A549 (cell line): ENCODE results near the gene RAB11FIP5. TPM values are rescaled to one million over a fixed set of nuclear protein-coding genes. Genes with fewer than 3 reads are reported as not detected.
A peak's percentile ranks its signal among the peaks of the same experiment; 100 is the strongest.

ENCODE experiments used
- ATAC-seq, 2 experiments: fragments of 200-7000 bp in 1 of 2; fragments of >200 bp in 1 of 2; cut with Nextera tagmentation in 1 of 2; cut with Tn5 transposase in 1 of 2; 3 replicates each; pipeline versions ENCODE4 v1.8.0 to v1.9.1; 2018 to 2020; ENCODE audit warnings: mild to moderate bottlenecking in 1 of 2, moderate library complexity in 1 of 2
- CTCF ChIA-PET: fragments of 300-600 bp; sonication (Branson Sonifier 250); formaldehyde crosslinking; extraction: SDS; loops from one replicate; lab custom pipeline; 2021; ENCODE audit warnings: antibody characterized with exemption, inconsistent platforms; lab: Yijun Ruan, JAX
- POLR2A ChIA-PET: fragments of 350-600 bp; formaldehyde crosslinking; extraction: SDS; loops from one replicate; lab custom pipeline; 2021; ENCODE audit warnings: antibody characterized with exemption, inconsistent platforms; lab: Yijun Ruan, JAX
- DNase-seq, 2 experiments: peaks; one replicate each; pipeline versions ENCODE4 v3.0.0 to v3.0.0-alpha.2; 2011 to 2016; ENCODE audit warnings: low read depth in 1 of 2, low spot score in 1 of 2
- FAIRE-seq: peaks from 2 replicates; lab custom pipeline; 2011; peaks lifted over from hg19 to GRCh38; lab: Jason Lieb, UNC
- H3K27ac ChIP-seq, 2 experiments: fragments of >200 bp; sonication (Bioruptor Twin); formaldehyde crosslinking; 3 replicates each; pipeline ENCODE4 v1.5.1; 2016 to 2017
- H3K4me1 ChIP-seq: fragments of >200 bp; sonication (Bioruptor Twin); formaldehyde crosslinking; 3 replicates; pipeline ENCODE4 v1.6.1; 2016
- H3K4me2 ChIP-seq: fragments of >200 bp; sonication (Bioruptor Twin); formaldehyde crosslinking; 3 replicates; pipeline ENCODE4 v1.6.1; 2016
- H3K4me3 ChIP-seq: fragments of >200 bp; sonication (Bioruptor Twin); formaldehyde crosslinking; 3 replicates; pipeline ENCODE4 v1.5.1; 2016
- H3K9me3 ChIP-seq: fragments of >200 bp; sonication (Bioruptor Twin); formaldehyde crosslinking; 3 replicates; pipeline ENCODE4 v1.6.1; 2016
- CBX8 ChIP-seq: fragments of 200-600 bp; sonication (generic); IDR thresholded peaks from 2 replicates; pipeline ENCODE4 v1.6.1; 2016
- CHD2 ChIP-seq: fragments of 150-350 bp; IDR thresholded peaks from 2 replicates; pipeline ENCODE4 v1.6.1; 2014; ENCODE audit warnings: low read length; ENCODE audit not compliant: partially characterized antibody
- CHD4 ChIP-seq: fragments of 200-600 bp; sonication (generic); IDR thresholded peaks from 2 replicates; pipeline ENCODE4 v1.6.1; 2016; ENCODE audit warnings: antibody characterized with exemption, mild to moderate bottlenecking, borderline replicate concordance
- ESRRA ChIP-seq: fragments of 150-350 bp; IDR thresholded peaks from 2 replicates; pipeline ENCODE4 v1.6.1; 2014; ENCODE audit warnings: mild to moderate bottlenecking, low read length, borderline replicate concordance
- KDM1A ChIP-seq: fragments of 200-600 bp; sonication (generic); IDR thresholded peaks from 2 replicates; pipeline ENCODE4 v1.6.1; 2016; ENCODE audit warnings: low read depth, mild to moderate bottlenecking
- KDM5A ChIP-seq: fragments of 200-600 bp; sonication (generic); IDR thresholded peaks from 2 replicates; pipeline ENCODE4 v1.6.1; 2016; ENCODE audit warnings: antibody characterized with exemption, mild to moderate bottlenecking
- MAFK ChIP-seq: fragments of 450-650 bp; IDR thresholded peaks from 2 replicates; pipeline ENCODE4 v1.6.1; 2014; ENCODE audit not compliant: partially characterized antibody
- MAZ ChIP-seq: fragments of 150-350 bp; IDR thresholded peaks from 2 replicates; pipeline ENCODE4 v1.6.1; 2014; ENCODE audit warnings: antibody characterized with exemption, low read depth, low read length, borderline replicate concordance
- POLR2AphosphoS2 ChIP-seq: conservative IDR thresholded peaks from 2 replicates; pipeline ENCODE4 v1.6.1; 2012; ENCODE audit warnings: low read length, improper control_type of control experiment, inconsistent platforms
- RAD21 ChIP-seq, 2 experiments: fragments of >200 bp in 1 of 2; sonication (Bioruptor Twin) in 1 of 2; formaldehyde crosslinking in 1 of 2; IDR thresholded peaks in 1 of 2; conservative IDR thresholded peaks in 1 of 2; 2 replicates in 1 of 2; 3 replicates in 1 of 2; pipeline ENCODE4 v1.6.1; 2012 to 2018; ENCODE audit warnings: inconsistent platforms in 1 of 2
- RCOR1 ChIP-seq: fragments of 150-350 bp; IDR thresholded peaks from 2 replicates; pipeline ENCODE4 v1.6.1; 2014; ENCODE audit warnings: antibody characterized with exemption, low read length, low read depth
- SMC3 ChIP-seq: fragments of >200 bp; sonication (Bioruptor Twin); formaldehyde crosslinking; IDR thresholded peaks from 3 replicates; pipeline ENCODE4 v1.6.1; 2018; ENCODE audit warnings: inconsistent platforms
- SREBF2 ChIP-seq: fragments of 450-650 bp; IDR thresholded peaks from 2 replicates; pipeline ENCODE4 v1.6.1; 2014; ENCODE audit warnings: mild to moderate bottlenecking, moderate library complexity
- TP53 ChIP-seq: fragments of 250-450 bp; sonication (Bioruptor Pico); IDR thresholded peaks from 2 replicates; pipeline ENCODE4 v1.5.0; 2021; ENCODE audit warnings: mild to moderate bottlenecking, moderate library complexity
- ZC3H11A ChIP-seq: fragments of 450-650 bp; IDR thresholded peaks from 2 replicates; pipeline ENCODE4 v1.6.1; 2014; ENCODE audit warnings: antibody characterized with exemption, mild to moderate bottlenecking
- ZFP36 ChIP-seq: fragments of 450-650 bp; IDR thresholded peaks from 2 replicates; pipeline ENCODE4 v1.6.1; 2014; ENCODE audit warnings: borderline replicate concordance; ENCODE audit not compliant: partially characterized antibody
- WGBS: methylation state at CpG from one replicate; pipeline ENCODE4 v1.1.6; 2017; ENCODE audit errors: missing lambda C conversion rate; 5-methylcytosine and 5-hydroxymethylcytosine counted together
- polyA plus RNA-seq, 4 experiments: library from polyadenylated mRNA; depleted of rRNA in 3 of 4; stranded (reverse); fragments of >200 nt; fragmentation: RNase III in 1 of 4; extraction: RNeasy Plus Mini Kit Qiagen cat#74134 plus additional on column Dnase treatment in 1 of 4; gene quantifications; 2 replicates in 3 of 4; 3 replicates in 1 of 4; pipeline ENCODE4 v1.2.3, GENCODE V29; 2011 to 2017
- TF ChIP-seq, protein P1 (sequence below): fragments of >200 bp; sonication (Bioruptor Twin); formaldehyde crosslinking; IDR thresholded peaks from 3 replicates; pipeline ENCODE4 v1.6.1; 2016
- TF ChIP-seq, protein P2 (sequence below): fragments of >200 bp; sonication (Bioruptor Twin); formaldehyde crosslinking; IDR thresholded peaks from 2 replicates; pipeline ENCODE4 v1.6.1; 2016
- TF ChIP-seq, protein P3 (sequence below): fragments of 450-650 bp; IDR thresholded peaks from 2 replicates; pipeline ENCODE4 v1.6.1; 2014; ENCODE audit warnings: antibody characterized with exemption
- TF ChIP-seq, protein P4 (sequence below): IDR thresholded peaks from 2 replicates; pipeline ENCODE4 v1.6.1; 2012
- TF ChIP-seq, protein P5 (sequence below): fragments of >200 bp; sonication (Bioruptor Twin); formaldehyde crosslinking; IDR thresholded peaks from 3 replicates; pipeline ENCODE4 v1.5.1; 2016

Gene RAB11FIP5
- polyA plus RNA-seq, 2 of the 4 experiments (the other 2 are of a cell fraction), result 21.6 to 21.8 TPM

DNA sequence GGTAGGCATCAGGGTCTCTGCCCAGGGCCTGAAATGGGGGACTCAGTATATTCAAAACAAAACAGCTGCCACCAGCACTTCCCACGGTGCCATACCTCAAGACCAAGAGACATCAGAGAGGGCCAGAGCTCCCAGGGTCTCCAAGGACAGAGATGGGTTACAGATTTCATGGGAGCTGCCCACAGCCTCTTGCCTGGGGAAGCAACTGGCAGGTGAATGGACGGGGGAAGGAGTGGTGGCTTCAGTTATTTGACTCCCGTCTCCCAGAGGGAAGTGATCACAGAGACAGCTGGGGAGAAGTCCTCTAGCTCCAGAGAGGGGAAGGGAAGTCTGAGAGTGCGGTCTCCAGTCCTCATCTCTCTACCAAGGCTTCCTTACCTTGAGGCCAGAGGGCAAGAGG is 25.4 kb downstream of the RAB11FIP5 start:
- DNase-seq, result no peak
- no peak for FAIRE-seq
- Histone ChIP-seq H3K4me2 (no peak overlapping the region), H3K4me1 (peaks cover 18% of the 10 kb centered on the region), H3K9me3 (no peaks in the 10 kb centered on the region), H3K27ac (no peak overlapping the region), H3K4me3 (no peak overlapping the region)
- TF ChIP-seq, protein P1, sequence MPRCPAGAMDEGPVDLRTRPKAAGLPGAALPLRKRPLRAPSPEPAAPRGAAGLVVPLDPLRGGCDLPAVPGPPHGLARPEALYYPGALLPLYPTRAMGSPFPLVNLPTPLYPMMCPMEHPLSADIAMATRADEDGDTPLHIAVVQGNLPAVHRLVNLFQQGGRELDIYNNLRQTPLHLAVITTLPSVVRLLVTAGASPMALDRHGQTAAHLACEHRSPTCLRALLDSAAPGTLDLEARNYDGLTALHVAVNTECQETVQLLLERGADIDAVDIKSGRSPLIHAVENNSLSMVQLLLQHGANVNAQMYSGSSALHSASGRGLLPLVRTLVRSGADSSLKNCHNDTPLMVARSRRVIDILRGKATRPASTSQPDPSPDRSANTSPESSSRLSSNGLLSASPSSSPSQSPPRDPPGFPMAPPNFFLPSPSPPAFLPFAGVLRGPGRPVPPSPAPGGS, result no peak
- no peak for TF ChIP-seq CBX8
- TF ChIP-seq KDM5A, result no peak
- no peak for TF ChIP-seq ESRRA
- no peak for TF ChIP-seq CHD2
- TF ChIP-seq KDM1A, result no peak
- TF ChIP-seq, protein P2, sequence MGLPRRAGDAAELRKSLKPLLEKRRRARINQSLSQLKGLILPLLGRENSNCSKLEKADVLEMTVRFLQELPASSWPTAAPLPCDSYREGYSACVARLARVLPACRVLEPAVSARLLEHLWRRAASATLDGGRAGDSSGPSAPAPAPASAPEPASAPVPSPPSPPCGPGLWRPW, result no peak
- TF ChIP-seq ZFP36, result no peak
- TF ChIP-seq, protein P3, sequence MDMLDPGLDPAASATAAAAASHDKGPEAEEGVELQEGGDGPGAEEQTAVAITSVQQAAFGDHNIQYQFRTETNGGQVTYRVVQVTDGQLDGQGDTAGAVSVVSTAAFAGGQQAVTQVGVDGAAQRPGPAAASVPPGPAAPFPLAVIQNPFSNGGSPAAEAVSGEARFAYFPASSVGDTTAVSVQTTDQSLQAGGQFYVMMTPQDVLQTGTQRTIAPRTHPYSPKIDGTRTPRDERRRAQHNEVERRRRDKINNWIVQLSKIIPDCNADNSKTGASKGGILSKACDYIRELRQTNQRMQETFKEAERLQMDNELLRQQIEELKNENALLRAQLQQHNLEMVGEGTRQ, result no peak
- no peak for TF ChIP-seq TP53
- TF ChIP-seq MAFK, result no peak
- no peak for TF ChIP-seq SREBF2
- no peak for TF ChIP-seq ZC3H11A
- TF ChIP-seq RCOR1, result no peak
- no peak for TF ChIP-seq CHD4
- 82% methylated on average over 4 of the region's 4 CpGs for WGBS
- ChIA-PET POLR2A (interaction anchor here (0.9 kb wide), 1 partner anchor 70 kb away, joined by 3 read pairs; no protein-coding TSS in a partner anchor), CTCF (interaction anchor here (0.7 to 18.7 kb wide), 14 partner anchors 9 to 193 kb away, joined by 3 to 500 read pairs (median 32); partner anchors contain the start of genes RAB11FIP5 and SFXN5)
- no peak for ATAC-seq

DNA sequence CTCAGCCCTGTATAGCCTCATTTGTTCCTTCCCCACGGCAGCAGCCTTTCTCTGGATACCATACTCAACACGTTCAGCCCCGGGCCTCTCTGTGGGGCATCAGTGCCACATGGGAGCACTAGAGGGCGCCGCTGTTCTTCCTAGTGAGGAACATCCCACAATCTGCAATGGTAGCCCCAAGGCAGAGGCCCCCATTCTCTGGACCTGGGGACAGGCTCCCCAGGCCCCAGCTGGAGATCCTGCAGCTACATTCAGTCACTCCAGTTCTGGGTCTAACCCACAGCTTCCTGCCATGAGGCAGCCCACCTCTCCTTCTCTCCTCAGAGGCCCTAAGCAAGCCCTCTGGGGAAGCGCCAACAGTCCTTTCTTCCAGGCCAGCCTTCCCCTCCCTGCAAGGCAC is 27.1 kb downstream of the RAB11FIP5 start:
- CTCF ChIA-PET, result interaction anchor here (0.6 to 18.7 kb wide), 63 partner anchors 8 to 256 kb away, joined by 3 to 500 read pairs (median 5); partner anchors contain the start of genes EMX1, PRADC1, RAB11FIP5 and SFXN5
- TF ChIP-seq MAZ (0 out of 2 replicates have a peak, but pooled peaks have one; percentile 14), SMC3 (peak; percentile 97), POLR2AphosphoS2 (no peak), KDM1A (no peak), RAD21 (conservative IDR thresholded peaks at IDR 0.05 in 1 of 2, IDR thresholded peaks at IDR 0.05 in 1 of 2) (peak; percentile 97 to 98)
- TF ChIP-seq, protein P4, sequence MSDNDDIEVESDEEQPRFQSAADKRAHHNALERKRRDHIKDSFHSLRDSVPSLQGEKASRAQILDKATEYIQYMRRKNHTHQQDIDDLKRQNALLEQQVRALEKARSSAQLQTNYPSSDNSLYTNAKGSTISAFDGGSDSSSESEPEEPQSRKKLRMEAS, result 0 out of 2 replicates have a peak, but pooled peaks have one; percentile 36
- TF ChIP-seq, protein P5, sequence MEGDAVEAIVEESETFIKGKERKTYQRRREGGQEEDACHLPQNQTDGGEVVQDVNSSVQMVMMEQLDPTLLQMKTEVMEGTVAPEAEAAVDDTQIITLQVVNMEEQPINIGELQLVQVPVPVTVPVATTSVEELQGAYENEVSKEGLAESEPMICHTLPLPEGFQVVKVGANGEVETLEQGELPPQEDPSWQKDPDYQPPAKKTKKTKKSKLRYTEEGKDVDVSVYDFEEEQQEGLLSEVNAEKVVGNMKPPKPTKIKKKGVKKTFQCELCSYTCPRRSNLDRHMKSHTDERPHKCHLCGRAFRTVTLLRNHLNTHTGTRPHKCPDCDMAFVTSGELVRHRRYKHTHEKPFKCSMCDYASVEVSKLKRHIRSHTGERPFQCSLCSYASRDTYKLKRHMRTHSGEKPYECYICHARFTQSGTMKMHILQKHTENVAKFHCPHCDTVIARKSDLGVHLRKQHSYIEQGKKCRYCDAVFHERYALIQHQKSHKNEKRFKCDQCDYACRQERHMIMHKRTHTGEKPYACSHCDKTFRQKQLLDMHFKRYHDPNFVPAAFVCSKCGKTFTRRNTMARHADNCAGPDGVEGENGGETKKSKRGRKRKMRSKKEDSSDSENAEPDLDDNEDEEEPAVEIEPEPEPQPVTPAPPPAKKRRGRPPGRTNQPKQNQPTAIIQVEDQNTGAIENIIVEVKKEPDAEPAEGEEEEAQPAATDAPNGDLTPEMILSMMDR, result peak; percentile 98
- no peaks in the 10 kb centered on the region for H3K9me3 ChIP-seq
- H3K27ac ChIP-seq, result no peak overlapping the region
- WGBS, result 17% methylated on average over 6 of the region's 6 CpGs
- DNase-seq (peak; percentile 74 to 87), ATAC-seq (peak; percentile 78 to 92; a peak in 5 of 6 replicates), FAIRE-seq (no peak)
- peaks cover 17% of the 10 kb centered on the region for H3K4me1 ChIP-seq
- POLR2A ChIA-PET, result no interaction called here
- no peak overlapping the region for H3K4me2 ChIP-seq
- no peak overlapping the region for H3K4me3 ChIP-seq
